Gastrocnemius medialis (tissue), 4 donors: ENCODE results near the gene OMD.

Experiments used
- CTCF ChIP-seq, 5 experiments: fragments of 450-650 bp in 3 of 5; fragments of 200-600 bp in 2 of 5; sonication (generic) in 2 of 5; IDR thresholded peaks in 4 of 5; conservative IDR thresholded peaks in 1 of 5; 1 replicate in 4 of 5; 2 replicates in 1 of 5; pipeline ENCODE4 v1.5.1; 2016 to 2019; ENCODE audit warnings: antibody characterized with exemption in 5 of 5, mild to moderate bottlenecking in 3 of 5, moderate library complexity in 3 of 5
- POLR2A ChIP-seq, 2 donors: fragments of 450-650 bp; IDR thresholded peaks; one replicate each; pipeline ENCODE4 v1.6.1; 2017; ENCODE audit warnings: antibody characterized with exemption in 2 of 2, mild to moderate bottlenecking in 2 of 2, moderate library complexity in 2 of 2

- TF ChIP-seq CTCF (IDR thresholded peaks at IDR 0.05 in 4 of 5, conservative IDR thresholded peaks at IDR 0.05 in 1 of 5) = no peak
- no peak for TF ChIP-seq POLR2A (IDR thresholded peaks at IDR 0.05)
Measured at GRCh38 chr9:92446536-92446935, 22.3 kb upstream of the OMD start.
